GM23338 (cell line): ENCODE data around the gene IDI2. TPM values are rescaled to one million over a fixed set of nuclear protein-coding genes. Genes with fewer than 3 reads are reported as not detected.

Experiments used
- ATAC-seq: fragments of 200-7000 bp; cut with Tn5 transposase; 3 replicates; pipeline ENCODE4 v1.9.1; 2020
- DNase-seq: peaks from one replicate; pipeline ENCODE4 v3.0.0-alpha.2; 2015; ENCODE audit warnings: low spot score
- H2AFZ ChIP-seq: fragments of 200-600 bp; sonication (generic); 2 replicates; pipeline ENCODE4 v1.8.0; 2016; ENCODE audit warnings: antibody characterized with exemption, mild to moderate bottlenecking, moderate library complexity
- H3F3A ChIP-seq: fragments of 200-600 bp; sonication (generic); replicated peaks from 2 replicates; pipeline ENCODE4 v1.8.0; 2017; ENCODE audit warnings: antibody characterized with exemption, mixed run types, low read depth
- H3K27ac ChIP-seq: fragments of 200-600 bp; sonication (generic); 2 replicates; pipeline ENCODE4 v1.6.1; 2016; ENCODE audit warnings: low read depth
- H3K27me3 ChIP-seq: fragments of 200-600 bp; sonication (generic); 2 replicates; pipeline ENCODE4 v1.8.0; 2016; ENCODE audit warnings: mild to moderate bottlenecking, mixed run types, moderate library complexity; ENCODE audit not compliant: insufficient read depth
- H3K36me3 ChIP-seq: fragments of 200-600 bp; sonication (generic); 2 replicates; pipeline ENCODE4 v1.8.0; 2016; ENCODE audit warnings: mild to moderate bottlenecking; ENCODE audit not compliant: insufficient read depth
- H3K4me1 ChIP-seq: fragments of 200-600 bp; sonication (generic); 2 replicates; pipeline ENCODE4 v1.8.0; 2016; ENCODE audit warnings: mild to moderate bottlenecking, moderate library complexity; ENCODE audit not compliant: insufficient read depth
- H3K4me2 ChIP-seq: fragments of 200-600 bp; sonication (generic); 2 replicates; pipeline ENCODE4 v1.7.1; 2017; ENCODE audit warnings: mixed run types
- H3K4me3 ChIP-seq: fragments of 200-600 bp; sonication (generic); 2 replicates; pipeline ENCODE4 v1.6.1; 2016; ENCODE audit warnings: mixed run types
- H3K79me2 ChIP-seq: fragments of 200-600 bp; sonication (generic); replicated peaks from 2 replicates; pipeline ENCODE4 v1.8.0; 2017; ENCODE audit warnings: mild to moderate bottlenecking; ENCODE audit not compliant: insufficient read depth
- H3K9me2 ChIP-seq: fragments of 200-600 bp; sonication (generic); 2 replicates; pipeline ENCODE4 v1.8.0; 2017; ENCODE audit not compliant: insufficient read depth
- H4K20me1 ChIP-seq: fragments of 200-600 bp; sonication (generic); replicated peaks from 2 replicates; pipeline ENCODE4 v1.8.0; 2017; ENCODE audit warnings: mild to moderate bottlenecking; ENCODE audit not compliant: insufficient read depth
- H3K27ac Mint-ChIP-seq: 2 replicates; pipeline ENCODE4 v1.8.0; 2020; ENCODE audit warnings: inconsistent platforms, mild to moderate bottlenecking, moderate library complexity, mixed read lengths
- H3K27me3 Mint-ChIP-seq: 3 replicates; pipeline ENCODE4 v1.8.0; 2022; ENCODE audit warnings: low read depth, mild to moderate bottlenecking, moderate library complexity, mixed read lengths, inconsistent platforms; ENCODE audit not compliant: insufficient read depth, poor library complexity
- H3K36me3 Mint-ChIP-seq: 3 replicates; pipeline ENCODE4 v1.8.0; 2021; ENCODE audit warnings: low read depth, mild to moderate bottlenecking, inconsistent platforms, moderate library complexity, mixed read lengths
- H3K4me1 Mint-ChIP-seq: 3 replicates; pipeline ENCODE4 v1.8.0; 2020; ENCODE audit warnings: mild to moderate bottlenecking, inconsistent platforms, mixed read lengths
- H3K4me3 Mint-ChIP-seq: 3 replicates; pipeline ENCODE4 v1.8.0; 2021; ENCODE audit warnings: moderate library complexity, mild to moderate bottlenecking, inconsistent platforms, mixed read lengths
- H3K9me3 Mint-ChIP-seq: 3 replicates; pipeline ENCODE4 v1.8.0; 2020; ENCODE audit warnings: moderate library complexity, mild to moderate bottlenecking, inconsistent platforms, mixed read lengths
- CREB1 ChIP-seq: fragments of 250-450 bp; sonication (Bioruptor Pico); IDR thresholded peaks from 2 replicates; pipeline ENCODE4 v1.5.0; 2020; ENCODE audit warnings: low read depth, mild to moderate bottlenecking, moderate library complexity
- EZH2 ChIP-seq: fragments of 200-600 bp; sonication (generic); IDR thresholded peaks from one replicate; pipeline ENCODE4 v1.8.0; 2017; ENCODE audit warnings: antibody characterized with exemption, mild to moderate bottlenecking, low read depth; ENCODE audit not compliant: unreplicated experiment
- EZH2phosphoT487 ChIP-seq: fragments of 200-600 bp; sonication (generic); IDR thresholded peaks from one replicate; pipeline ENCODE4 v1.8.1; 2018; ENCODE audit warnings: antibody characterized with exemption; ENCODE audit not compliant: unreplicated experiment
- JUNB ChIP-seq: IDR thresholded peaks from one replicate; pipeline ENCODE4 v1.6.1; 2016; ENCODE audit warnings: antibody characterized with exemption; ENCODE audit not compliant: unreplicated experiment
- NANOG ChIP-seq: IDR thresholded peaks from 2 replicates; pipeline ENCODE4 v1.6.1; 2016; ENCODE audit warnings: antibody characterized with exemption, borderline replicate concordance
- POLR2AphosphoS5 ChIP-seq: IDR thresholded peaks from 2 replicates; pipeline ENCODE4 v1.6.1; 2016; ENCODE audit warnings: antibody characterized with exemption, low read depth
- STAT1 ChIP-seq: IDR thresholded peaks from one replicate; pipeline ENCODE4 v1.6.1; 2016; ENCODE audit warnings: antibody characterized with exemption; ENCODE audit not compliant: unreplicated experiment
- ZNF331 ChIP-seq: fragments of 250-450 bp; sonication (Bioruptor Pico); IDR thresholded peaks from 2 replicates; pipeline ENCODE4 v1.5.0; 2020; ENCODE audit warnings: low read depth, mild to moderate bottlenecking, moderate library complexity
- polyA plus RNA-seq: library from polyadenylated mRNA; unstranded; fragments of >200 nt; fragmentation: Nextera tagmentation; extraction: Ambion mirVana; gene quantifications from 2 replicates; pipeline ENCODE4 v1.2.1, GENCODE V29; 2016
- total RNA-seq: library from RNA; depleted of rRNA; stranded (reverse); fragments of >200 nt; shearing (Covaris generic); gene quantifications from 2 replicates; pipeline ENCODE4 v1.2.3, GENCODE V29; 2014
- TF ChIP-seq, protein P1 (sequence below), 2 experiments: fragments of 200-600 bp in 1 of 2; sonication (generic) in 1 of 2; conservative IDR thresholded peaks; 2 replicates each; pipeline versions ENCODE4 v1.5.1 to v1.6.1; 2016 to 2017; ENCODE audit warnings: antibody characterized with exemption in 2 of 2, low read depth in 2 of 2, mild to moderate bottlenecking in 2 of 2, moderate library complexity in 1 of 2

Gene IDI2
- total and polyA plus RNA-seq, 2 experiments from 2014 or later = not detected

- TF ChIP-seq, protein P1, sequence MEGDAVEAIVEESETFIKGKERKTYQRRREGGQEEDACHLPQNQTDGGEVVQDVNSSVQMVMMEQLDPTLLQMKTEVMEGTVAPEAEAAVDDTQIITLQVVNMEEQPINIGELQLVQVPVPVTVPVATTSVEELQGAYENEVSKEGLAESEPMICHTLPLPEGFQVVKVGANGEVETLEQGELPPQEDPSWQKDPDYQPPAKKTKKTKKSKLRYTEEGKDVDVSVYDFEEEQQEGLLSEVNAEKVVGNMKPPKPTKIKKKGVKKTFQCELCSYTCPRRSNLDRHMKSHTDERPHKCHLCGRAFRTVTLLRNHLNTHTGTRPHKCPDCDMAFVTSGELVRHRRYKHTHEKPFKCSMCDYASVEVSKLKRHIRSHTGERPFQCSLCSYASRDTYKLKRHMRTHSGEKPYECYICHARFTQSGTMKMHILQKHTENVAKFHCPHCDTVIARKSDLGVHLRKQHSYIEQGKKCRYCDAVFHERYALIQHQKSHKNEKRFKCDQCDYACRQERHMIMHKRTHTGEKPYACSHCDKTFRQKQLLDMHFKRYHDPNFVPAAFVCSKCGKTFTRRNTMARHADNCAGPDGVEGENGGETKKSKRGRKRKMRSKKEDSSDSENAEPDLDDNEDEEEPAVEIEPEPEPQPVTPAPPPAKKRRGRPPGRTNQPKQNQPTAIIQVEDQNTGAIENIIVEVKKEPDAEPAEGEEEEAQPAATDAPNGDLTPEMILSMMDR (conservative IDR thresholded peaks at IDR 0.05; ENCODE audit: low read depth in 2 of 2) = no peak
- no peak for TF ChIP-seq JUNB
- no peak for TF ChIP-seq STAT1
- no peak for TF ChIP-seq EZH2
- no peak for TF ChIP-seq NANOG
- TF ChIP-seq ZNF331 (CRISPR knock-in tag) = no peak
Observed at GRCh38 chr10:1002425-1003006, 23.1 kb downstream of the IDI2 start (continued).

DNA sequence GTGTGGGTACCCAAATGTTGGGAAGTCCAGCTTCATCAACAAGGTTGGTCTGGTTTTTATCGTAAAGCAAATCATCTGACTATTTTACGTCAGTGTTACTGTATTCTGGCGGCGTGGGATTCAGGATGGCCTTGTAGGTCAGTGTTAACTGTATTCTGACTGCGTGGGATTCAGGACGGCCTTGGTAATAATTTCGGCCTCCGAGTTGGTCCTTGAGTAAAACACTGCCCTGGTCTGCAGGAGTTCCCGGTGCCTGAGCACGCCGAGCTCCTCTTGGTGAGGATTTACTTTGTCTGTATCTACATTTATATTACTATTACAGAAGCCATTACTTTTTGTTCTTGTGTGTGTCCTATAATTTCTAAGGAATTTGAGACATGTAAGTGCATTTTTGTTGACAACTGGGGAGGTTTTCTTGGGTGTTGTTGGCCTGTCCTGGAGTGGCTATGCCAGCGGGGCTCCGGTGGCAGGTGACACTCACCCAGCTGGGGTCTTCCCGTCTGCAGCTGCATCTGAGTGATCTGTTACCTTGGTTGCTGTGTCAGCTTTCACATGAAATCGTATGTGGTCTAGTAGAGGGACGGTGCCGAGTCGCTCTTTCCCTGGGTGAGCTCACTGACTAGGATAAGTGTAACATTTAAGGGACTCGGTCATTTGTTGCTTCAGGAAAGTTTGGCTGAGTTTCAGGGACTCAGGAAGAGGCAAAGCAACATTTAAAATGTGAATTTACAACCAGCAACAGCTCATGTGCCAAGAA, 28.2 kb downstream of the IDI2 start:
- H3K27ac ChIP-seq = no peak overlapping the region
- no peaks in the 10 kb centered on the region for H3K27me3 ChIP-seq
- H3K4me3 ChIP-seq = no peak overlapping the region
- DNase-seq (no peak), ATAC-seq (no peak)
- TF ChIP-seq CREB1 (no peak), STAT1 (no peak)
- Mint-ChIP-seq H3K27me3 (peaks cover 8% of the 10 kb centered on the region), H3K9me3 (no peaks in the 10 kb centered on the region; the same call in 2 of the 3 replicates), H3K4me1 (no peaks in the 10 kb centered on the region), H3K36me3 (peaks cover 99% of the 10 kb centered on the region), H3K27ac (no peak overlapping the region), H3K4me3 (no peak overlapping the region)
- no peak overlapping the region for H3K4me2 ChIP-seq
- peaks cover 26% of the 10 kb centered on the region for H3F3A ChIP-seq
- peaks cover 94% of the 10 kb centered on the region for H3K36me3 ChIP-seq
- H3K9me2 ChIP-seq = no peaks in the 10 kb centered on the region
- H2AFZ ChIP-seq = no peak overlapping the region
- H3K79me2 ChIP-seq = peaks cover 93% of the 10 kb centered on the region
- H3K4me1 ChIP-seq = no peaks in the 10 kb centered on the region
- peaks cover 50% of the 10 kb centered on the region for H4K20me1 ChIP-seq

- Histone ChIP-seq H3K27me3 (no peaks in the 10 kb centered on the region), H3K4me3 (no peak overlapping the region), H2AFZ (no peak overlapping the region), H3K9me2 (no peaks in the 10 kb centered on the region), H3K36me3 (peaks cover 83% of the 10 kb centered on the region), H3K27ac (no peak overlapping the region), H3F3A (peaks cover 27% of the 10 kb centered on the region), H4K20me1 (peaks cover 62% of the 10 kb centered on the region), H3K4me2 (no peak overlapping the region), H3K79me2 (peaks cover 93% of the 10 kb centered on the region), H3K4me1 (no peaks in the 10 kb centered on the region)
- Mint-ChIP-seq H3K27ac (no peak overlapping the region), H3K4me1 (no peaks in the 10 kb centered on the region), H3K36me3 (peaks cover 93% of the 10 kb centered on the region), H3K27me3 (peaks cover 4% of the 10 kb centered on the region), H3K9me3 (no peaks in the 10 kb centered on the region; the same call in 2 of the 3 replicates), H3K4me3 (no peak overlapping the region)
- ATAC-seq (no peak), DNase-seq (no peak)
- TF ChIP-seq POLR2AphosphoS5 (no peak), EZH2phosphoT487 (no peak)
Observed at GRCh38 chr10:996031-996430, 29.6 kb downstream of the IDI2 start.
